H9 (cell line): ENCODE results near the gene TBC1D5. TPM values are rescaled to one million over a fixed set of nuclear protein-coding genes. Genes with fewer than 3 reads are reported as not detected.

Experiments used
- DNase-seq: peaks from one replicate; pipeline ENCODE4 v3.0.0-alpha.2; 2017
- H2AFZ ChIP-seq: one replicate; pipeline ENCODE4 v1.6.1; 2013; ENCODE audit warnings: mild to moderate bottlenecking, low read length, control low read depth, moderate library complexity
- H2AK5ac ChIP-seq: 2 replicates; pipeline ENCODE4 v1.6.1; 2013; ENCODE audit warnings: low read length, control low read depth, mixed read lengths; ENCODE audit not compliant: insufficient read length
- H2BK120ac ChIP-seq: one replicate; pipeline ENCODE4 v1.6.1; 2013; ENCODE audit warnings: low read depth, mild to moderate bottlenecking, low read length, control low read depth, inconsistent platforms; ENCODE audit not compliant: poor library complexity, severe bottlenecking
- H2BK12ac ChIP-seq: 2 replicates; pipeline ENCODE4 v1.6.1; 2013; ENCODE audit warnings: low read length, control low read depth, mixed read lengths, low read depth; ENCODE audit not compliant: insufficient read length
- H2BK15ac ChIP-seq: 2 replicates; pipeline ENCODE4 v1.6.1; 2013; ENCODE audit warnings: low read depth, low read length, control low read depth
- H2BK20ac ChIP-seq: one replicate; pipeline ENCODE4 v1.6.1; 2013; ENCODE audit warnings: low read depth, mild to moderate bottlenecking, low read length, control low read depth, inconsistent platforms; ENCODE audit not compliant: poor library complexity, severe bottlenecking
- H2BK5ac ChIP-seq: 2 replicates; pipeline ENCODE4 v1.6.1; 2013; ENCODE audit warnings: low read length, control low read depth, mixed read lengths; ENCODE audit not compliant: insufficient read length
- H3K14ac ChIP-seq: 2 replicates; pipeline ENCODE4 v1.6.1; 2013; ENCODE audit warnings: low read length, control low read depth; ENCODE audit not compliant: insufficient read depth
- H3K18ac ChIP-seq: 2 replicates; pipeline ENCODE4 v1.6.1; 2013; ENCODE audit warnings: low read depth, mild to moderate bottlenecking, mixed read lengths, low read length, control low read depth; ENCODE audit not compliant: insufficient read length
- H3K23ac ChIP-seq: 2 replicates; pipeline ENCODE4 v1.6.1; 2013; ENCODE audit warnings: low read length, control low read depth, mixed read lengths, low read depth; ENCODE audit not compliant: insufficient read length
- H3K23me2 ChIP-seq: 2 replicates; pipeline ENCODE4 v1.6.1; 2013; ENCODE audit warnings: low read depth, mild to moderate bottlenecking, mixed read lengths, low read length, control low read depth; ENCODE audit not compliant: insufficient read length, poor library complexity, severe bottlenecking
- H3K27ac ChIP-seq: 2 replicates; pipeline ENCODE4 v1.5.1; 2013; ENCODE audit warnings: low read length, control low read depth, mixed read lengths, low read depth; ENCODE audit not compliant: insufficient read length
- H3K27me3 ChIP-seq: 2 replicates; pipeline ENCODE4 v1.6.1; 2013; ENCODE audit warnings: low read length, control low read depth, inconsistent platforms; ENCODE audit not compliant: insufficient read depth
- H3K4ac ChIP-seq: 2 replicates; pipeline ENCODE4 v1.6.1; 2013; ENCODE audit warnings: low read depth, mild to moderate bottlenecking, control low read depth, inconsistent platforms, low read length, moderate library complexity
- H3K4me1 ChIP-seq: 2 replicates; pipeline ENCODE4 v1.6.1; 2013; ENCODE audit warnings: low read length, control low read depth, inconsistent platforms; ENCODE audit not compliant: insufficient read depth
- H3K4me2 ChIP-seq: 2 replicates; pipeline ENCODE4 v1.6.1; 2013; ENCODE audit warnings: low read length, control low read depth, mixed read lengths; ENCODE audit not compliant: insufficient read length, insufficient read depth
- H3K56ac ChIP-seq: 2 replicates; pipeline ENCODE4 v1.6.1; 2013; ENCODE audit warnings: low read depth, mild to moderate bottlenecking, mixed read lengths, low read length, control low read depth; ENCODE audit not compliant: insufficient read length
- H3K79me1 ChIP-seq: 2 replicates; pipeline ENCODE4 v1.6.1; 2013; ENCODE audit warnings: low read depth, mild to moderate bottlenecking, moderate library complexity, low read length, control low read depth, inconsistent platforms; ENCODE audit not compliant: insufficient read depth, poor library complexity, severe bottlenecking
- H3K79me2 ChIP-seq: 2 replicates; pipeline ENCODE4 v1.6.1; 2013; ENCODE audit warnings: low read length, control low read depth, inconsistent platforms; ENCODE audit not compliant: insufficient read depth
- H3K9ac ChIP-seq: 2 replicates; pipeline ENCODE4 v1.6.1; 2013; ENCODE audit warnings: low read length, control low read depth, mixed read lengths; ENCODE audit not compliant: insufficient read length; ENCODE audit errors: extremely low read depth
- H3K9me3 ChIP-seq: one replicate; pipeline ENCODE4 v1.6.1; 2013; ENCODE audit warnings: low read depth, low read length, inconsistent platforms; ENCODE audit not compliant: control insufficient read depth
- H3T11ph ChIP-seq: one replicate; pipeline ENCODE4 v1.6.1; 2013; ENCODE audit warnings: mild to moderate bottlenecking, low read length, control low read depth, inconsistent platforms
- H4K20me1 ChIP-seq: one replicate; pipeline ENCODE4 v1.6.1; 2013; ENCODE audit not compliant: control insufficient read depth, insufficient read length, insufficient read depth
- H4K5ac ChIP-seq: 2 replicates; pipeline ENCODE4 v1.6.1; 2013; ENCODE audit warnings: low read depth, mild to moderate bottlenecking, mixed read lengths, low read length, control low read depth; ENCODE audit not compliant: insufficient read length
- H4K8ac ChIP-seq: replicated peaks from 2 replicates; pipeline ENCODE4 v1.6.1; 2013; ENCODE audit warnings: low read length, control low read depth, mixed read lengths, low read depth; ENCODE audit not compliant: insufficient read length
- H4K91ac ChIP-seq: 2 replicates; pipeline ENCODE4 v1.6.1; 2013; ENCODE audit warnings: low read depth, mild to moderate bottlenecking, moderate library complexity, mixed read lengths, low read length, control low read depth; ENCODE audit not compliant: insufficient read length
- H3K27ac Mint-ChIP-seq, 3 experiments: 2 replicates in 2 of 3; 3 replicates in 1 of 3; pipeline ENCODE4 v1.8.0; 2020 to 2021; ENCODE audit warnings: mixed read lengths in 3 of 3, mild to moderate bottlenecking in 1 of 3, moderate library complexity in 1 of 3
- H3K27me3 Mint-ChIP-seq: 2 replicates; pipeline ENCODE4 v1.8.0; 2021; ENCODE audit warnings: low read depth, mild to moderate bottlenecking, moderate library complexity, mixed read lengths
- H3K36me3 Mint-ChIP-seq, 3 experiments: 2 replicates in 2 of 3; 3 replicates in 1 of 3; pipeline ENCODE4 v1.8.0; 2020 to 2021; ENCODE audit warnings: low read depth in 3 of 3, mixed read lengths in 3 of 3; ENCODE audit not compliant: insufficient read depth in 1 of 3
- H3K4me1 Mint-ChIP-seq, 2 experiments: 2 replicates each; pipeline ENCODE4 v1.8.0; 2020; ENCODE audit warnings: mixed read lengths in 2 of 2
- H3K4me3 Mint-ChIP-seq, 2 experiments: 2 replicates in 1 of 2; 3 replicates in 1 of 2; pipeline ENCODE4 v1.8.0; 2020 to 2021; ENCODE audit warnings: mild to moderate bottlenecking in 2 of 2, mixed read lengths in 2 of 2, moderate library complexity in 1 of 2
- H3K9me3 Mint-ChIP-seq, 2 experiments: 2 replicates in 1 of 2; 3 replicates in 1 of 2; pipeline ENCODE4 v1.8.0; 2020; ENCODE audit warnings: mild to moderate bottlenecking in 2 of 2, mixed read lengths in 2 of 2, moderate library complexity in 1 of 2
- WGBS: extraction: QIAGEN DNeasy Blood & Tissue Kit; methylation state at CpG from one replicate; pipeline ENCODE4 v1.1.7; 2013; ENCODE audit warnings: missing lambda C conversion rate, low lambda C conversion rate, mixed read lengths; ENCODE audit not compliant: insufficient read length; ENCODE audit errors: extremely low coverage; 5-methylcytosine and 5-hydroxymethylcytosine counted together
- total RNA-seq: library from RNA; stranded (reverse); gene quantifications from 2 replicates; pipeline ENCODE4 v1.2.1, GENCODE V29; 2021
- TF ChIP-seq, protein P1 (sequence below): fragments of 200-600 bp; sonication (generic); conservative IDR thresholded peaks from 3 replicates; pipeline ENCODE4 v1.8.0; 2021; ENCODE audit warnings: antibody characterized with exemption, mild to moderate bottlenecking

TBC1D5 gene
- total RNA-seq, 1 experiment from 2014 or later: 25.0 TPM

DNA sequence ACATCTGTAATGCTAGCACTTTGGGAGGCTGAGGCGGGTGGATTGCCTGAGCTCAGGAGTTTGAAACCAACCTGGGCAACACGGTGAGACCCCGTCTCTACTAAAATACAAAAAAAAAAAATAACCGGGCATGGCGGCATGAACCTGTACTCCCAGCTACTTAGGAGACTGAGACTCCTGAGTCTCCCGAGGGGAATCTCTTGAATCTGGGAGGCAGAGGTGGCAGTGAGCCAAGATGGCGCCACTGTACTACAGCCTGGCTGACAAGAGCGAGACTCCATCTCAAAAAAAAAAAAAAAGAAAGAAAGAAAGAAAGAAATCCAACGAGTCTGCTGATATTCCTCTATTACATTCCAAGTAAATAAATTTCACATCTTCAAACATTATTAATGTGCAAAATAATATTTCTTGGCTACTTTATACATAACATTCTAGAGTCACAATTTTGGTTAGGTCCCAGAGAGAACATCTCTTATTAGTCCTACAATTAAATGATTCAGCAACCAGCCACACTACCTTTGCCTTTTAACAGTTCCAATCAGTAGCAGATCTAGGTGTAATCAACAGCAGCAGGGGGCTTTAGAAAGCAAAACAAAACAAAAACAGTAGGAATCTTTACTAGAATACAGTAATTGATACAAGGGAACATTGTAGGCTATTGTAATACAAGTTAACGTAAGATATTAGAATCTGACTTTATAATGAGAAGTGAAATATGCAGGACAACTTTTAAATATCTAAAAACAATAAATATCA is 195.8 kb downstream of the TBC1D5 start:
- H3K27me3 ChIP-seq: no peaks in the 10 kb centered on the region
- H2BK12ac ChIP-seq: no peak overlapping the region
- no peak overlapping the region for H2BK5ac ChIP-seq
- DNase-seq: no peak
- TF ChIP-seq, protein P1, sequence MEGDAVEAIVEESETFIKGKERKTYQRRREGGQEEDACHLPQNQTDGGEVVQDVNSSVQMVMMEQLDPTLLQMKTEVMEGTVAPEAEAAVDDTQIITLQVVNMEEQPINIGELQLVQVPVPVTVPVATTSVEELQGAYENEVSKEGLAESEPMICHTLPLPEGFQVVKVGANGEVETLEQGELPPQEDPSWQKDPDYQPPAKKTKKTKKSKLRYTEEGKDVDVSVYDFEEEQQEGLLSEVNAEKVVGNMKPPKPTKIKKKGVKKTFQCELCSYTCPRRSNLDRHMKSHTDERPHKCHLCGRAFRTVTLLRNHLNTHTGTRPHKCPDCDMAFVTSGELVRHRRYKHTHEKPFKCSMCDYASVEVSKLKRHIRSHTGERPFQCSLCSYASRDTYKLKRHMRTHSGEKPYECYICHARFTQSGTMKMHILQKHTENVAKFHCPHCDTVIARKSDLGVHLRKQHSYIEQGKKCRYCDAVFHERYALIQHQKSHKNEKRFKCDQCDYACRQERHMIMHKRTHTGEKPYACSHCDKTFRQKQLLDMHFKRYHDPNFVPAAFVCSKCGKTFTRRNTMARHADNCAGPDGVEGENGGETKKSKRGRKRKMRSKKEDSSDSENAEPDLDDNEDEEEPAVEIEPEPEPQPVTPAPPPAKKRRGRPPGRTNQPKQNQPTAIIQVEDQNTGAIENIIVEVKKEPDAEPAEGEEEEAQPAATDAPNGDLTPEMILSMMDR: no peak
- H3K27me3 Mint-ChIP-seq: no peaks in the 10 kb centered on the region
- no peak overlapping the region for H3K14ac ChIP-seq
- H3K9me3 ChIP-seq: no peaks in the 10 kb centered on the region
- H3K79me1 ChIP-seq: no peaks in the 10 kb centered on the region
- H3K56ac ChIP-seq: no peak overlapping the region
- H2AFZ ChIP-seq: no peak overlapping the region
- H3K4me1 Mint-ChIP-seq: peaks cover 11 to 21% of the 10 kb centered on the region in 2 experiments
- no peaks in the 10 kb centered on the region for H3K4me1 ChIP-seq
- H3K4ac ChIP-seq: no peak overlapping the region
- no peak overlapping the region for H4K5ac ChIP-seq
- H2BK120ac ChIP-seq: no peak overlapping the region
- H3K9me3 Mint-ChIP-seq: no peaks in the 10 kb centered on the region; a peak in 1 of 5 replicates
- peak overlapping the region in 1 of 3 experiments; percentile 79; a peak in 2 of 7 replicates for H3K27ac Mint-ChIP-seq
- H3K4me3 Mint-ChIP-seq: no peak overlapping the region
- no peaks in the 10 kb centered on the region for H4K20me1 ChIP-seq
- no peak overlapping the region for H3K27ac ChIP-seq
- no peaks in the 10 kb centered on the region for H3K36me3 Mint-ChIP-seq
- no peaks in the 10 kb centered on the region for H3K79me2 ChIP-seq
- H3K9ac ChIP-seq: no peak overlapping the region
- H3K4me2 ChIP-seq: no peak overlapping the region
- no CpG with 5 or more reads among the region's 10 CpGs for WGBS
- no peak overlapping the region for H2BK20ac ChIP-seq
- no peak overlapping the region for H2BK15ac ChIP-seq
- no peaks in the 10 kb centered on the region for H3K23me2 ChIP-seq
- H4K91ac ChIP-seq: no peak overlapping the region
- H4K8ac ChIP-seq: no peak overlapping the region
- H3K23ac ChIP-seq: no peak overlapping the region
- H3T11ph ChIP-seq: no peak overlapping the region
- no peak overlapping the region for H3K18ac ChIP-seq
- H2AK5ac ChIP-seq: no peak overlapping the region
